Effector memory CD4-positive, alpha-beta T cell (primary cell): ENCODE data around the gene BAG5.
A peak's percentile ranks its signal among the peaks of the same experiment; 100 is the strongest.
"Not testable (repeated sequence)": the region's sequence is repeated elsewhere in the genome, so short reads cannot be mapped to it uniquely, and the experiment has no call there.

Experiments used
- DNase-seq, 3 donors: peaks; one replicate each; pipeline ENCODE4 v3.0.0-alpha.2; 2020
- H3K27ac ChIP-seq: 2 replicates; pipeline ENCODE4 v1.7.0; 2013; ENCODE audit warnings: mild to moderate bottlenecking, low read length, moderate library complexity; ENCODE audit not compliant: insufficient read depth, poor library complexity, severe bottlenecking
- H3K27me3 ChIP-seq: replicated peaks from 2 replicates; pipeline ENCODE4 v1.7.0; 2013; ENCODE audit warnings: mild to moderate bottlenecking, low read length; ENCODE audit not compliant: insufficient read depth, control insufficient read depth, poor library complexity, severe bottlenecking
- H3K36me3 ChIP-seq: 2 replicates; pipeline ENCODE4 v1.7.0; 2013; ENCODE audit warnings: mild to moderate bottlenecking, low read length, moderate library complexity; ENCODE audit not compliant: control insufficient read depth, insufficient read depth
- H3K4me1 ChIP-seq: 2 replicates; pipeline ENCODE4 v1.7.0; 2013; ENCODE audit warnings: low read length, mild to moderate bottlenecking; ENCODE audit not compliant: control insufficient read depth, insufficient read depth, poor library complexity, severe bottlenecking
- H3K4me3 ChIP-seq: 2 replicates; pipeline ENCODE4 v1.7.0; 2013; ENCODE audit warnings: low read length, low read depth, mild to moderate bottlenecking; ENCODE audit not compliant: insufficient read depth, poor library complexity, severe bottlenecking
- H3K9me3 ChIP-seq: 2 replicates; pipeline ENCODE4 v1.7.0; 2013; ENCODE audit warnings: mild to moderate bottlenecking, low read length, moderate library complexity; ENCODE audit not compliant: control insufficient read depth

Gene BAG5

GRCh38 chr14:103528587-103529382, 33.7 kb downstream of the BAG5 start, which contains the start of gene TRMT61A:
TSS of gene TRMT61A (plus strand) at chr14:103529196. CDS start at chr14:103529979, 783 bp downstream.
- H3K36me3 ChIP-seq: peaks cover 13% of the 10 kb centered on the region
- H3K9me3 ChIP-seq: no peaks in the 10 kb centered on the region
- peak within 1 kb of the TSS; percentile 91 for H3K4me3 ChIP-seq
- peak; percentile 68 to 74 (median 71) for DNase-seq
- no peaks in the 10 kb centered on the region for H3K27me3 ChIP-seq
- H3K27ac ChIP-seq: peak within 1 kb of the TSS; percentile 75
- peaks cover 23% of the 10 kb centered on the region for H3K4me1 ChIP-seq

DNA sequence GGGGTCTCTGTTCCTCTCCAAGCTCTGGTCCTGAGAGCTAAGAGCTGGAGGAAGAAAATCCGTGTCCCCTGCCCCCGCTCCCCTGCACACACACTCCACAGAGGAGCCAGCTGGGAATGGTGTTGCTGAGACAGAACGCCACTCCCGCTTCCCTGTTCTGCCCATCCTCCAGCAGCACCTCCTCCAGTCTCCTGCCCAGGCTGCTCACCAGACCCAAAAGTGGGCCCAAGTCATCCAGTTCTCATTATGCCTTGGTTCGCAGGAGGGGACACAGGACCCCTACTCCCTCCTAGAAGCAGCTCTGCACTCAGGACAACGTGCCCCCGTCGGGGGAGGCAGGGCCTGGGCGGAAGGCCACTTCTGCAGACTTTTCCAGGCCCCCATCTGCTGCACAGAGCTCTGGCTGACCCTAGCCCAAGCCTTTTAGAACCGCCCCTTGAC, 34.3 kb downstream of the BAG5 start:
- no peaks in the 10 kb centered on the region for H3K27me3 ChIP-seq
- H3K27ac ChIP-seq: peak overlapping the region; percentile 75
- H3K4me1 ChIP-seq: peaks cover 23% of the 10 kb centered on the region
- peak overlapping the region; percentile 91 for H3K4me3 ChIP-seq
- H3K36me3 ChIP-seq: peaks cover 7% of the 10 kb centered on the region
- DNase-seq: no peak
- no peaks in the 10 kb centered on the region for H3K9me3 ChIP-seq

GRCh38 chr14:103527408-103528145, 34.9 kb downstream of the BAG5 start:
- no peak for DNase-seq
- H3K4me3 ChIP-seq: no peak overlapping the region

DNA sequence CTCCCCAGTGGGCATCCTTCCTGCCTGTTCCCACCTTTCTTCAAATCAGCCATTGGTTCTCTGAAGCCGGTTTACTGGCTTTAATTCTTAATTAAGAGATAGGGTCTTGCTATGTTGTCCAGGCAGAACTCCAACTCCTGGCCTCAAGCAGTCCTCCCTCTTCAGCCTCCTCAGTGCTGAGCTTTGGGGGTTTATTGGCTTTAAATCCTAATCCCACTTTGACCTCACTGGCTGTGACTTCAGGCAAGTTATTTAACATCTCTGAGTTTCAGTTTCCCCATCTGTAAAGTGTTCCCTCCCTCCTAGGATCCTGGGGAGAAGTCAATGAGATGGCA, 35.6 kb downstream of the BAG5 start:
- no peak overlapping the region for H3K4me3 ChIP-seq
- no peaks in the 10 kb centered on the region for H3K9me3 ChIP-seq
- peaks cover 31% of the 10 kb centered on the region for H3K4me1 ChIP-seq
- no peak overlapping the region for H3K27ac ChIP-seq
- DNase-seq: no peak
- H3K27me3 ChIP-seq: peaks cover 3% of the 10 kb centered on the region
- H3K36me3 ChIP-seq: no peaks in the 10 kb centered on the region

More at GRCh38 chr14:103527408-103528145, 34.9 kb downstream of the BAG5 start:
- Histone ChIP-seq H3K9me3 (no peaks in the 10 kb centered on the region), H3K4me1 (peaks cover 29% of the 10 kb centered on the region), H3K27me3 (peaks cover 3% of the 10 kb centered on the region), H3K27ac (no peak overlapping the region), H3K36me3 (peaks cover 1% of the 10 kb centered on the region)

DNA sequence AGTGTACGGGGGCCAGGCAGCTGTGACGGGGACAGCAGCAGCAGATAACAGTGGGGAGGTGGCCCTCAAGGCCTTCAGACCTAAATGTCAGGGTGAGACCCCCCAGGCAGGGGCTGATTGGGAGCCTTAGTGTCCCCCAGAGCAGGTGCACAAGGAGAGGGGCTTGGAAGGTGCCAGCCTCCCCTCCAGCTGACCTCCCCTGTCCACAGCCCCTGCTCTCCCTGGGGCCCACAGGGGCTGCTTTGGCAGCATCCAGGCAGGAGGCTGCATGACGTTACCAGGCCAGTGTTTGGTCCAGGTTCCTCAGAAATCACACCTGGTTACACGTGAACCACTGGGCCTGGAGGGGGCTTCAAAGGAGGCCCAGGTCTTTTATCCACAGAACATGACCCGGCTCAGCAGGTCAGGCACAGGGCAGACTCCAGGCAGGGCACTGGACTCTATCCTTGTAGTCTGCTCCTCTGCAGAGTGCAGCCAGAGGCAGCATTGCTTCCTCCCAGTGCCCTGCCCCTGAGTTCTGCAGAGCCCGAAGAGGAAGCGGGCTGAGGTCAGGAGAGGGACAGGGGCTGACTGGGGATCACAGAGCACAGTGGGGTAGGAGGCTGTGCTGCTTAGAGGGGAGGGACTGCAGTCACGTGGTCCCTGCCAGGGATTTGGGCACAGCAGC, 36.1 kb downstream of the BAG5 start:
- H3K27ac ChIP-seq: no peak overlapping the region
- peaks cover 31% of the 10 kb centered on the region for H3K4me1 ChIP-seq

DNA sequence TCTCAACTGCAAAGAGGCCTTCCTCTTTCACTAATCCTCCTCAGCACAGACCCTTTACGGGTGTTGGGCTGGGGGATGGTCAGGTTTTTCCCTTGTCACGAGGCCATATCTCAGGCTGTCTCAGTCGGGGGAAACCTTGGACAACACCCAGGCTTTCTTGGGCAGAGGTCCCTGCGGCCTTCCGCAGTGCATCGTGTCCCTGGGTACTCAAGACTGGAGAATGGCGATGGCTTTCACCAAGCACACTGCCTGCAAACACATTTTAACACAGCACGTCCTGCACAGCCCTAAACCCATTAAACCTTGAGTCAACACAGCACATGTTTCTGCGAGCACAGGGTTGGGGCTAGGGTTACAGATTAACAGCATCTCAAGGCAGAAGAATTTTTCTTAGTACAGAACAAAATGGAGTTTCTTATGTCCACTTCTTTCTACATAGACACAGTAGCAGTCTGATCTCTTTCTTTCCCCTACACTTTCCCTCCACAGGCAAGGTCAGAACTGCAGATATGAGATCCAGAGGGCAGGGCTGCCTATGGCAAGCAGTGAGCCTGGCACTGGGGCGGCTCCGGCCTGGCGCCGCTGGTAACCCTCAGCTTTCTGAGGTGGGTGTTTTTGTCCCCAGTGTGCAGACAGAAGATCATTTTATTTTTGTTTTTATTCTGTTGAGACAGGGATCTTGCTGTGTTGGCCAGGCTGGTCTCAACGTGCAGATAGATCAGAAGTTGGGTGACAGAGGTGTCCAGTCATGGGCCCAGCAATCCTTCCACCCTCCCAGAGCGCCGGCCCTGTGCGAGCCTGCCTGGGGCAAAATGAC, 36.8 kb downstream of the BAG5 start:
- DNase-seq, H3K27me3 ChIP-seq, H3K9me3 ChIP-seq, H3K4me3 ChIP-seq, H3K27ac ChIP-seq, H3K36me3 ChIP-seq: not testable (repeated sequence)
- H3K4me1 ChIP-seq: peaks cover 33% of the 10 kb centered on the region

More for the DNA sequence above, 36.1 kb downstream of the BAG5 start:
- peaks cover 3% of the 10 kb centered on the region for H3K27me3 ChIP-seq
- no peak for DNase-seq
- no peak overlapping the region for H3K4me3 ChIP-seq
- no peaks in the 10 kb centered on the region for H3K36me3 ChIP-seq
- H3K9me3 ChIP-seq: no peaks in the 10 kb centered on the region

DNA sequence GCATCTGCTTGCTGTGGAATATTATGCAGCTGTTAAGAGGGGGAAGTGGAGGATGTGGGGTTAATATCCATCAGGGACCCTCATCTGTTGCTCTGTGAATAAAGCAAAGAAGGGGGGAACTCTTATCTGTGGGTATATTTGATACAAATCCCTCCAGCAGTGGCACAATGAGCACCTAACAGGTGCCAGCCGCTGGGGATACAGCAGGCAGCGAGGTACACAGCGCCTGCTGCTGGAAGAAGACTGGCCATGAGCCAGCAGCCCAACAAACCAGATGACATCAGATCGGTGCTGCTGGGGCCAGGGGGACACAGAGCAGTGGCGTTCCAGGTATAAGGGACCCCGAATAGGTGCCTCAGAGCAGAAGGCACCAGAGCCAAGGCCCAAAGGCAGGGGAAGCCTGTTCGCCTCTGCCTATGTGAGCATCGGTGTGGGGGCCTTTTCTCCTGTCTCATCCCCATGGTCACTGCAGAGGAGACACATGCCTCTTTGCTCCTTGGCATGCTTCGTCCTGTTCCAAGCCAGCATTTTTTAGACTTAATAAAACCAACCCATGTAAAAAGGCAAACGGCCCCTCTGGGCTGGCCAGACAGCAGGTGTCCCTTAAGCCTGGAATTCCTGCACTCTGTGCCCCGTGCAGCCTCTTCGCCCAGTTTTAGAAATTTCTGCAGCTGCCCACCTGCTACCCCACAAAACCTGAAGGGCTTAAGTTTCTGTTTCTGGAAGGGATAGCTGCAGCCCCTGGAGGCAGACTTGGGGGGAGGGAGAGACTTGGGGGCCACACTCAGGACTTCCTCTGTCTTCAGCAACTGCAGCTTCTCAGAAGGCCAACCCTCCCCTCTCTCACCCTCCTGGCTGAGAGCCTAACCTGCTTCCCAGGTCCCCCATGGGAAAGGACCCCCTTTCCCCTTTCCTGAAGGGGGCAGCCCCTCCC, 38.2 kb downstream of the BAG5 start:
- H3K36me3 ChIP-seq: no peaks in the 10 kb centered on the region
- no peak overlapping the region for H3K4me3 ChIP-seq
- H3K27ac ChIP-seq: no peak overlapping the region
- H3K9me3 ChIP-seq: no peaks in the 10 kb centered on the region
- H3K27me3 ChIP-seq: peaks cover 3% of the 10 kb centered on the region
- no peak for DNase-seq
- H3K4me1 ChIP-seq: peaks cover 28% of the 10 kb centered on the region

DNA sequence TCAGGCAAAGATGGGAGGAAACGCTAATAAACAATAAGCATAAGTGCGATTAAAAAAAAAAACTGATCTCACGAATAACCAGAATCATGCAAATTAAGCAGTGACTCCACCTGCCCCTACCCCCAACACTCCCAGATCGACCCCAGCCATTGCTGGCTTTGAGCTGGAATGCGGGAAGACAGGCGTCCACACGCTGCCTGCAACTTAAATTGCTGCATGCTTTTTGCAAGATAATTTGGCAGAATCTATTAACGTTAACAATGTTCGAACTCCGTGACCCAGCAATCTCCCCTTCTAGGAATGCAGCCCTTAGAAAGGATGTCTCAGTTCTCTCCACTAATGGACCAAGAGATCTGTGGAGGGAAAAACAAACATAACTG, 38.9 kb downstream of the BAG5 start:
- Histone ChIP-seq H3K9me3 (no peaks in the 10 kb centered on the region), H3K36me3 (no peaks in the 10 kb centered on the region), H3K27me3 (peaks cover 3% of the 10 kb centered on the region), H3K27ac (no peak overlapping the region), H3K4me1 (peaks cover 28% of the 10 kb centered on the region), H3K4me3 (no peak overlapping the region)
- DNase-seq: no peak
